NOMO-1 (cell line): ENCODE data around the gene KRTAP5-8.
"Not testable (repeated sequence)": the region's sequence is repeated elsewhere in the genome, so short reads cannot be mapped to it uniquely, and the experiment has no call there.

Experiments used
- DNase-seq, 2 experiments: peaks; one replicate each; lab custom pipeline; 2025; ENCODE audit not compliant: unreplicated experiment in 2 of 2; lab: John Stamatoyannopoulos, UW

The KRTAP5-8 gene

GRCh38 chr11:71537977-71538665 lies at the start of gene KRTAP5-8:
Gene KRTAP5-8 (plus strand): TSS chr11:71538025. CDS start chr11:71538056, 31 bp downstream.
- DNase-seq, result not testable (repeated sequence)

- no peak for DNase-seq
Observed at GRCh38 chr11:71488681-71489270, 49.0 kb upstream of the KRTAP5-8 start.

- no peak for DNase-seq
Observed at GRCh38 chr11:71489311-71490043, 48.3 kb upstream of the KRTAP5-8 start.

DNA sequence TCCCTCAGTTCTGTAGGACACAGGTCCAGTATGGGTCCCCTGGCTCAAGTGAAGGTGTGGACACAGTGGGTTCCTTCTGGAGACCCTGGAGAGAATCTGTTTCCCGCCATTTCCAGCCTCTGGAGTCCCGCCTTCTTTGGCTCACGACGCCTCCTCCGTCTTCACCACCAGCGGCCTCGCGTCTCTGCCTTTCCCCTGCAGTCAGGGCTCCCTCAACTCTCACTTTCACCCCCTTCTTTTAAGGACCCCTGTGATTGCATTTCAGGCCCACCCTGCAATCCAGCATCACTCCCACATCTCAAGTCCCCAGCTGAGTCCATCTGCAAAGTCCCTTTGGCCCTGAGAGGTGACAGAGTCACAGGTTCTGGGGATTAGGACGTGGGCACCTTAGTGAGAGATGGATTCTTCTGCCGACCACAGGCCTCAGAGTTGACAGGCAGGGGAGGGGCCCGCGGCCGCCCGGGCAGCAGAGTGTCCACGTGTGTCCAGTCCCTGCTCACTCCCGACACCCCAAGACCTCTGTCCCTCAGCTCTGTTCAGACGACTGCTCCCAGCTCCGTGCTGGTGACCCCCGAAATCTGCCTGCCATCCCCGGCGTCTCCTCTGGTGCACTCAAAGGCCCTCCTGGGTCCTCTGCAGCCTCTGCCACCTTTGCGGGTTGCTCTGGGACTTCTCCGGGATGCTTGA lies 47.6 kb upstream of the KRTAP5-8 start:
- no peak for DNase-seq

DNA sequence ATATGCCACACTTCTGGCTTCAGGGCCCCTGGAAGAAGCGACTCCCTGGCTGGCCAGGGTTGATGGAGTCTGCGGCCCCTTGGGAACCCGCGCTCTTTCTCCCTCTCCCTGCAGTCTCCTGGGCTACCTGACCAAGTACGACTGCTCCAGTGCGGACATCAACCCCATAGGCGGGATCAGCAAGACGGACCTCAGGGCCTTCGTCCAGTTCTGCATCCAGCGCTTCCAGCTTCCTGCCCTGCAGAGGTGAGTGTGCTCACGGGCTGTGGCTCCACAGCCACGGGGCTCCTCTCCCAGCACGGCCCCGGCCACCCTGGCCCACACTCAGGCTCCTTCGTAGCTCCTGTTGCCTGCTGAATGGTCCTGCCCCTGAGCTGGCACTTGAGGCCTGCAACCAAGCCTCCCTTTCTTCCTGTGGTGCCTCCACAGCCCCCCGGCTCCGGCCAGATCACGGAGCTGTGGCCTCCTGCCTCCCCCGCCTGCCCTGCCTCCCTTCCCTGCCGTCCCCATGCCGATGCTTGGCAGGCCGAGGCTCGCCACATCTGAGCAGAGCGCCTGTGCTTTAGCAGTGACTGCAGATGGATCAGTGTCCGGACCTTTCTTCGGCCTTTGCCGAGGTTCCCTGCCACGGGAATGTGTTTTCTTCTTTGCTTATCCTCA lies 47.0 kb upstream of the KRTAP5-8 start:
- no peak for DNase-seq

DNA sequence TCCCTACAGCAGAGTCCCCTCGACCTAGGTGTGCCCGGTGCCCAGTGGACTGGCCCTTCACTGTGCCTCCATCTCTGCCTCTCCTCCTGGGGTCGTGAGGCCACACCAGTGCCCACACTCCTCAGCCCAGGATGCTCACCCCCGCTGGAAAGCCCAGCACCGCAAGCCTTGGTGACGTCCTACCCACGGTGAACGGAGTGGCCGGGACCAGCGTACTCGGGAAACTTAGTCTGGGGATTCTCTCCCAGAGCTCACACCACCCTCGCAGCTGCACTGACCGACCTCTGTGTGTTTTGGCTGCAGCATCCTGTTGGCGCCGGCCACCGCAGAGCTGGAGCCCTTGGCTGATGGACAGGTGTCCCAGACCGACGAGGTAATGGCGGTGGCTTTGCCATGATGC lies 46.3 kb upstream of the KRTAP5-8 start:
- no peak for DNase-seq

- DNase-seq, result no peak
Observed at GRCh38 chr11:71491940-71492339, 45.9 kb upstream of the KRTAP5-8 start.

- DNase-seq, result no peak
Observed at GRCh38 chr11:71495286-71496230, 42.3 kb upstream of the KRTAP5-8 start.

DNA sequence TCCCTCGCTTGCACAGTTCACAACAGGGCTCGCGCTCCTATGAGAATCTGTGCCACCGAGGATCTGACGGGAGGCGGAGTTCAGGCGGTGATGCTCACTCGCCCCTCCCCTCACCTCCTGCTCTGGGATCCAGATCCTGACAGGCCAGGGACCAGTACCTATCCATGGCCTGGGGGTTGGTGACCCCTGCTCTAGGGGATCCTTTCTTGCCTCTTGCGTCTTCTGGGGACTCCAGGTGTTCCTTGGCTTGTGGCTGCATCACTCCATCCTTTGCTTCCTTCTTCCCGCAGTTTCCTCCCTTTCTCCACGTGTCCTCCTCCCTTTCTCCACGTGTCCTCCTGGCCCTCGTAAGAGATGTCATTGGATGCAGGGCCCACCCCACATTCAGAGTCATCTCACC lies 41.4 kb upstream of the KRTAP5-8 start:
- DNase-seq, result no peak

DNA sequence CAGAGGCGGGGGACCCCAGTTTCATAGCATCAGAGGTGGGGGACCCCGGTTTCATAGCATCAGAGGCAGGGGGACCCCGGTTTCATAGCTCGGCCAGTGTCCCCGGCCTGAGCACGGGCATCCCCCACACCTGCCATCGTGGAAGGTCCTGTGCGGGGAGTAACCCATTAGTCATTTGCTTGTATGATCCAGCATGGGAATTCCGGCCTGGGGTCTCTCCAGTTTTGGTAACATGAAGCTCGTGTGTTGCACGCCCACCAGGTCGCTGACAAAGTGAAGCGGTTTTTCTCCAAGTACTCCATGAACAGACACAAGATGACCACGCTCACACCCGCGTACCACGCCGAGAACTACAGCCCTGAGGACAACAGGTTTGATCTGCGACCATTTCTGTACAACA lies 39.7 kb upstream of the KRTAP5-8 start:
- DNase-seq, result no peak

DNA sequence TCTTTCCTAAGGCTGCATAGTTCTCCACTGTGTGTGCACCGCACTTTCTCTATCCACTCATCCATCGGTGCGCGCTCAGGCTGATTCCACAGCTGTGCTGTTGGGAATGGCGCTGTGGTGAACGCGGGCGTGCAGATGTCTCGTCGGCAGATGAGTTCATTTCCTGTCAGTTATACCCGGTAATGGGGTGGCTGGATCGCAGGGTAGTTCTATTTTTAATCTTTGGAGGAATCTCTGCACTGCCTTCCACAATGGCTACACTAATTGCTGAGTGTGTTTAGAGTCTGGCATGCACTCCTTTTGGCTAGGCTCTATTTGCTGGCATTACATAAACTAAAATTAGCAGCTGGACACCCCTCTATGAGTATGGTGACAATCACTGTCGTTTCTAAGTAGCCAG lies 38.7 kb upstream of the KRTAP5-8 start:
- no peak for DNase-seq

DNA sequence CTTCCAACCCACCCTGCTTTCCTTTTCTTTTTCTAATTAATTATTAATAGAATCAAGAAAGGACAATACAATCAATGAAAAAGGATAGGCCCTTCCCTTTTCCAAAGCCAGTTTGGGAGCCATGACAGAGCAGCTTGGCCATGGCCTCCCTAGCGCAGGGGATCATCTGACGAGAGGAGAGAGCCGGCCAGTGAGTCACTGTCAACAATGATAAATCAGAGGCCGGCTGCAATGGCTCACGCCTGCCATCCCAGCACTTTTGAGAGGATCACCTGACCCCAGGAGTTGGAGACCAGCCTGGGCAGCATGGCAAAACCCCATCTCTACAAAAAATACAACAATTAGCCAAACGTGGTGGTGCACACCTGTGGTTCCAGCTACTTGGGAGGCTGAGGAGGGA lies 38.3 kb upstream of the KRTAP5-8 start:
- no peak for DNase-seq

DNA sequence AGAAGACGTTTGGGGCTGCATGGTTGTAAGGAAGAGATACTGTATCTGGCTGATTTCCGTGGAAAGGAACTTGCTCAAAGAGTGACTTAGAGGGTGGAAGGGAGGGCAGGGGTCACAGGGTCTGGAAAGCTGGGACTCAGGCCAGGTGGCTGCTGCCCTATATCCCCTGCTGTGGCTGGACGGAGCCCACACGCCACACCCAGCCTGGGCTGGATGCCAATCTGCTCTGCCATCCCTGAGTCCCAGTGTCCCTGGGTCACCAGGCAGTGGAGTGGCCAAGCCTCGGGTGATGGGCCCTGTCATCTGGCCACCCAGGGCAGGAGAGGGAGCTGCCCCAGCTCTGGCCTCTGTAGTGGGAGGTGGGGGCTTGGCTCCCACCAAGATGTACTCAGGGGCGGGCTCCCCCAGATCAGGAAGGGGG lies 37.2 kb upstream of the KRTAP5-8 start:
- DNase-seq, result no peak

GRCh38 chr11:71501071-71501985 lies 36.5 kb upstream of the KRTAP5-8 start:
- no peak for DNase-seq

DNA sequence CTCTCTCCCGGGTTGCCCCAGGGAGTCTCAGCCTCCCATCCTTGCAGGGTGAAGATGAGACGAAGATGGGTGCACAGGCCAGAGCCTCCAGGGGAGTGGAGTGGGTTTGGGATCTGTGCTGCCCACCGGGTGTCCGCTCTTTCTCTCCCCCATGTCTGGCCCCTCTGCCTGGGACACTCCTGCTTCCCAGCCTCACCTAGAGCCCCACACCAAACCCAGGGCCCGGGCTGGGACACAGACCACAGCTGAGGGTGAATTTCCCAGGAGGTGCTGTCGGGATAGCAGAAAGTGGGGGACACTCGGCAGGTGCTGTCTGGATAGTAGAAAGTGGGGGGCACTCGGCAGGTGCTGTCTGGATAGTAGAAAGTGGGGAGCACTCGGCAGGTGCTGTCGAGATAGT lies 35.8 kb upstream of the KRTAP5-8 start:
- no peak for DNase-seq

- DNase-seq, result no peak
Observed at GRCh38 chr11:71502871-71503435, 34.9 kb upstream of the KRTAP5-8 start.

DNA sequence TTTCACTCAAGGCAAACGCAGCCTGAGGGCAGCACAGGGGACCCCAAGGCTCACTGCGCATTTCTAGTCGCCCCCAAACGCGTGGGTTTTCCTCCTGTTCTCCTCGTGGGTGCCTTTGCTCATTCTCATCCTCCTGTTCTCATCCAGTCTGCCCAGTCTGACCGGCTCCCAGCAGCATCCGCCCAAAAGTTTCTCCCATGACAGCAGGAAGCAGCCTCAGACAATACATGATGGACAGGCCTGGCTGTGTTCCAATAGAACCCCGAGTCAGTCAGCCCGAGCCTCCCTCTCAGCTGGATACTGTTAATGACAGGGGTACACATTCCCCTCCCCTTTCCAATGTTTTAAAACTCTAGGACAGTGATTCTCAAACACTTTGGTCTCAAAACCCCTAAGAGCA lies 33.3 kb upstream of the KRTAP5-8 start:
- DNase-seq, result no peak

DNA sequence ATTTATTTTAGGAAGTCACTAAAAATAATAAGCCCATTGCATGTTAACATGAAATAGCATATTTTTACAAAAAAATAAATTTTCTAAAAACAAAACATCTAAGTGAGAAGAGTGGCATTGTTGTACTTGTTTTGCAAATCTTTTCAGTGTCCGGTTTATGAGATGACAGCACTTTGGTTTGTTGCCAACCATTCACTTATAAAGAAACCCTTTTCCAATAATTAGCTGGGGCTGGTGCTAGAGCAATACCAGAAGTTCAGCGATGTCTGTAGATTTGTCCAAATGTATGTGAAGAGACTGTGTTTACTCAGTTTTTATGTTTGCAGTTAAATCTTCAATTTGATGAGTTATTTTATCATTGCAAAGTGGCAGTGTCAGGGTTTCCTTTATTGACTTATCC lies 32.8 kb upstream of the KRTAP5-8 start:
- no peak for DNase-seq
